ENCODE measurements around the gene HGD. TPM values are rescaled to one million over a fixed set of nuclear protein-coding genes. Genes with fewer than 3 reads are reported as not detected.
"Not testable (repeated sequence)": the region's sequence is repeated elsewhere in the genome, so short reads cannot be mapped to it uniquely, and the experiment has no call there.

HGD gene
- total RNA-seq, 2 experiments from 2014 or later, result 0.16 to 0.78 TPM

DNA sequence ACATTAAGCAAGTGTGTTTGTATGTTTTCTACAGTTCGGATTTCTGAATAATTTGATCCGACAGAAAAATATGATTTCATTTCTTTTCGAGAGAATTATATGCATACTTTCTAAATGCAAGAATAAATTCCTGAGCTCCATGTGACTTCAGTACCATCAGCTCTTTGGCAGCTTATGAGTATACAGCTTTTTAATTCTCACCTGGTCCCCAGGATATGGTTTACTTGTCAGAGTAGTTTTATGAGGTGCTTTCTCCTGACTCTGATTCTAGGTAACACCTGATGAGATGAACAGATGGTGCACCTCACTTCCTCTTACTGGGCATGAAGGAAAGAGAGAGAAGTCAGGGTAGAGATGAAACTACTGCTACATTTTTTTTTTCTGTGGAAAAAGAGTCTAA, 3.1 kb downstream of the HGD start:
- no peak for DNase-seq
- TF ChIP-seq, protein P1, sequence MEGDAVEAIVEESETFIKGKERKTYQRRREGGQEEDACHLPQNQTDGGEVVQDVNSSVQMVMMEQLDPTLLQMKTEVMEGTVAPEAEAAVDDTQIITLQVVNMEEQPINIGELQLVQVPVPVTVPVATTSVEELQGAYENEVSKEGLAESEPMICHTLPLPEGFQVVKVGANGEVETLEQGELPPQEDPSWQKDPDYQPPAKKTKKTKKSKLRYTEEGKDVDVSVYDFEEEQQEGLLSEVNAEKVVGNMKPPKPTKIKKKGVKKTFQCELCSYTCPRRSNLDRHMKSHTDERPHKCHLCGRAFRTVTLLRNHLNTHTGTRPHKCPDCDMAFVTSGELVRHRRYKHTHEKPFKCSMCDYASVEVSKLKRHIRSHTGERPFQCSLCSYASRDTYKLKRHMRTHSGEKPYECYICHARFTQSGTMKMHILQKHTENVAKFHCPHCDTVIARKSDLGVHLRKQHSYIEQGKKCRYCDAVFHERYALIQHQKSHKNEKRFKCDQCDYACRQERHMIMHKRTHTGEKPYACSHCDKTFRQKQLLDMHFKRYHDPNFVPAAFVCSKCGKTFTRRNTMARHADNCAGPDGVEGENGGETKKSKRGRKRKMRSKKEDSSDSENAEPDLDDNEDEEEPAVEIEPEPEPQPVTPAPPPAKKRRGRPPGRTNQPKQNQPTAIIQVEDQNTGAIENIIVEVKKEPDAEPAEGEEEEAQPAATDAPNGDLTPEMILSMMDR (IDR thresholded peaks at IDR 0.05), result no peak
- Mint-ChIP-seq H3K4me3 (no peak overlapping the region), H3K9me3 (peaks cover 5% of the 10 kb centered on the region), H3K36me3 (ENCODE audit: low read depth) (no peaks in the 10 kb centered on the region), H3K4me1 (ENCODE audit: low read depth) (peaks cover 3% of the 10 kb centered on the region), H3K27ac (no peak overlapping the region), H3K27me3 (no peaks in the 10 kb centered on the region)
- ChIA-PET CTCF (interaction anchor here (1.7 kb wide), 1 partner anchor 112 kb away, joined by 5 read pairs; no protein-coding TSS in a partner anchor), POLR2A (no interaction called here)
- ATAC-seq, result no peak
- intact Hi-C loops (cut with micrococcal nuclease), result no loop called here

DNA sequence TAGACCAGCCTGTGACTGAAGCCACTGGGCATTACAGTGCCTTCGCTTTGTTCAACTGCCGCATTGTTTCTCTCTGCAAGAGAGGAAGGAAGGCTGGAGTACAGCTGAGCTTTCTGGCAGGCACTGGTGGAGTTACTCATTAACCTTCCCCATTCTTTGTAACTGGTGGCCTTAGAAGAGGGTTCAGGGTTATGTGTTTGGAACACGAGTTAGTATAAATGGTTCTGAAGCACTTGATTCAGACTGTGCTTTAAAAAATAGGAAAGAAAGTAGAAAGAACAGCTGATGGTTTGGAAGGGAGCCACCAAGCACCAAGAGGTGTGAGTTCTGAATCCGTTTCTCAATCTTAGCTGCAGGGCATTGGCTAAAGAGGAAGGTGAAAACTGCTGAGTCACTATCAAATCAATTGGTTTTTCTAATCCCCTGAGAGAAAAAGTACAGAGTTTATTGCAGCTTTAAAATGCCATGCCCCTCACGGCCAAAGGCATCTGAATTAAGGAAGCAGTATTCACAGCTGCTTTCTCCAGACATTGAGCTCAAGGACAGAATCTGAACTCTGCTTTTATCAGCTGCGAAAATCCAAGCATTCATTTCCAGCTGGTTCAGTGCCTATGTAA, 3.6 kb downstream of the HGD start:
- peaks cover 5% of the 10 kb centered on the region for H3K9me3 Mint-ChIP-seq
- no peaks in the 10 kb centered on the region for H3K27me3 Mint-ChIP-seq
- intact Hi-C loops (cut with micrococcal nuclease), result no loop called here
- H3K27ac Mint-ChIP-seq, result no peak overlapping the region
- H3K4me1 Mint-ChIP-seq (ENCODE audit: low read depth), result peaks cover 3% of the 10 kb centered on the region
- H3K4me3 Mint-ChIP-seq, result no peak overlapping the region
- TF ChIP-seq, protein P1 (IDR thresholded peaks at IDR 0.05), result no peak
- ATAC-seq (no peak), DNase-seq (no peak)
- ChIA-PET CTCF (interaction anchor here (1.7 kb wide), 1 partner anchor 111 kb away, joined by 5 read pairs; no protein-coding TSS in a partner anchor), POLR2A (no interaction called here)
- no peaks in the 10 kb centered on the region for H3K36me3 Mint-ChIP-seq (ENCODE audit: low read depth)

DNA sequence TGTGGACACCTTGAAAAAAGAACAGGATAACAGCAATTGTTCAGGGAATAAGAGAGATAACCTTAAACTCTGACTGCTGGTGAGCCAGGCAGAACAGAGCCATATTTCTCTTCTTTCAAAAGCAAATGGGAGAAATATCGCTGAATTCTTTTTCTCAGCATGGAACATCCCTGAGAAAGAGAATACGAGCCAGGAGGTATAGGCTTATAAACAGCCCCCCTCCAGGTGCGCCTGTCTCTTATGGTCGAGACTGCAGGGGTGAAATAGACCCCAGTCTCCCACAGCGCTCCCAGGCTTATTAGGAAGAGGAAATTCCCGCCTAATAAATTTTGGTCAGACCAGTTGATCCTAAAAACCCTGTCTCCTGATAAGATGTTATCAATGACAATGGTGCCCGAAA, 4.8 kb downstream of the HGD start:
- H3K27me3 Mint-ChIP-seq; POLR2A ChIA-PET; H3K36me3 Mint-ChIP-seq (ENCODE audit: low read depth); ATAC-seq; intact Hi-C loops (cut with micrococcal nuclease); DNase-seq; CTCF ChIA-PET; H3K9me3 Mint-ChIP-seq; H3K27ac Mint-ChIP-seq; H3K4me1 Mint-ChIP-seq (ENCODE audit: low read depth); H3K4me3 Mint-ChIP-seq: not testable (repeated sequence)

DNA sequence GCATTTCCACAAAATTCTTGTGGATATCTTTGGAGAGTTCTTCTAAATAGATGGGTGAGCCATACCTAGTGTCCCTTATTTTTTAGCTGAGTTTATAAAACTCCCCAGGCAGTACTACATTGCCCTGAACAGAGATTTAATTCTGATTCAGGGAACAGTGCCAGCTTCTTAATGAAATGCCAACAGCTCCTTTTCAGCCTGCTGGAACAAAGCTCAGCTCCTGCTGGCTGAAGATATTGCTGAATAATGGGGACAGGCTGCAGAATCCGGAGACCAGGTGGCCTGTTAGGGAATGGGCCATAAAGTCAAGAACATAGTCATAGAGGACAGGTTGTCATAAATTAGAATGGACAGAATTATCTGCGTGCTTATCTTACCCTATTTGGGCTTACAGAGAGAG, 8.9 kb downstream of the HGD start:
- intact Hi-C loops (cut with micrococcal nuclease), result no loop called here
- CTCF ChIA-PET, result no interaction called here
- POLR2A ChIA-PET, result no interaction called here
- H3K4me1 Mint-ChIP-seq (ENCODE audit: low read depth), result no peaks in the 10 kb centered on the region
- no peak overlapping the region for H3K4me3 Mint-ChIP-seq
- no peak overlapping the region for H3K27ac Mint-ChIP-seq
- no peak for ATAC-seq
- no peaks in the 10 kb centered on the region for H3K36me3 Mint-ChIP-seq (ENCODE audit: low read depth)
- DNase-seq, result no peak
- no peaks in the 10 kb centered on the region for H3K27me3 Mint-ChIP-seq
- H3K9me3 Mint-ChIP-seq, result peaks cover 5% of the 10 kb centered on the region
- TF ChIP-seq, protein P1 (IDR thresholded peaks at IDR 0.05), result no peak

DNA sequence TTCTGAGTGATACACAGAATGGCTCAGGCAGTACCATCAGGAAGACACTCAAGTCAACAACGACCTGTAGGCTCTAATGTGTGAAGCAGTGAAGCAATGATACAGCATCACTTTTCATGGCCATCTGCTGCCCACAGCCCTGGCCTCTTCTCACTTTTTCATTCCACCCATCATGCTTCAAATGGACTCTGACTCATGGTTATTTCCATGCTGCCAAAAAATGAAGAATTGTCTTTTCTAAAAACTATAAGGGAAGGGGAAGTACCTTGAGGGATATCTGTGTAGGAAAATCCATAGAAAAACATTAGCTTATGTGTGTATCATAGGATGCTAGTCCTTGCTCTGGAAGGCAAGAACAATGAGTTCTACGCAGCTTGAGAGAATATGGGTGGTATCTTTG, 11.5 kb downstream of the HGD start:
- ATAC-seq (no peak), DNase-seq (no peak)
- Mint-ChIP-seq H3K27me3 (no peaks in the 10 kb centered on the region), H3K4me3 (no peak overlapping the region), H3K4me1 (ENCODE audit: low read depth) (no peaks in the 10 kb centered on the region), H3K27ac (no peak overlapping the region), H3K36me3 (ENCODE audit: low read depth) (no peaks in the 10 kb centered on the region), H3K9me3 (no peaks in the 10 kb centered on the region)
- TF ChIP-seq, protein P1 (IDR thresholded peaks at IDR 0.05), result no peak
- POLR2A ChIA-PET, result no interaction called here
- intact Hi-C loops (cut with micrococcal nuclease), result no loop called here
- CTCF ChIA-PET, result no interaction called here
